HepG2 (cell line): ENCODE results near the gene WDR18. TPM values are rescaled to one million over a fixed set of nuclear protein-coding genes. Genes with fewer than 3 reads are reported as not detected.

Experiments
- ATAC-seq: fragments of 200-7000 bp; cut with Tn5 transposase; 3 replicates; pipeline ENCODE4 v1.9.1; 2020; ENCODE audit warnings: mild to moderate bottlenecking, moderate library complexity
- BruUV-seq: library from RNA; stranded (reverse); fragments of 400-500 nt; replicated peaks from 2 replicates; lab custom pipeline; 2021; lab: Mats Ljungman, UMichigan
- CTCF ChIA-PET: fragments of 300-600 bp; formaldehyde crosslinking; extraction: SDS; loops from one replicate; lab custom pipeline; 2021; ENCODE audit warnings: low total read pairs, inconsistent platforms, low intra/inter-chr PET ratio; lab: Yijun Ruan, JAX
- POLR2A ChIA-PET: fragments of 350-600 bp; sonication (Branson Sonifier 250); formaldehyde crosslinking; loops from one replicate; lab custom pipeline; 2020; ENCODE audit warnings: antibody characterized with exemption, inconsistent platforms; lab: Yijun Ruan, JAX
- DNase-seq: peaks from one replicate; pipeline ENCODE4 v3.0.0-alpha.2; 2015; ENCODE audit warnings: low spot score
- FAIRE-seq: peaks from 3 replicates; lab custom pipeline; 2011; peaks lifted over from hg19 to GRCh38; lab: Jason Lieb, UNC
- H2AFZ ChIP-seq: one replicate; pipeline ENCODE4 v1.6.1; 2011; ENCODE audit warnings: low read length, inconsistent platforms
- H3K27ac ChIP-seq: fragments of 300-600 bp; 3 replicates; pipeline ENCODE4 v1.8.0; 2011; ENCODE audit warnings: mixed run types, mild to moderate bottlenecking, mixed read lengths, low read length, inconsistent platforms; ENCODE audit not compliant: insufficient read depth; ENCODE audit errors: extremely low read length
- H3K27me3 ChIP-seq, 2 experiments: fragments of 200-600 bp in 1 of 2; 2 replicates in 1 of 2; 3 replicates in 1 of 2; pipeline versions ENCODE4 v1.6.0 to v1.8.0; 2011; ENCODE audit warnings: low read length in 2 of 2, mild to moderate bottlenecking in 2 of 2, moderate library complexity in 2 of 2, inconsistent platforms in 1 of 2; ENCODE audit not compliant: insufficient read depth in 2 of 2, control insufficient read depth in 1 of 2
- H3K36me3 ChIP-seq, 2 experiments: fragments of 200-600 bp in 1 of 2; replicated peaks in 1 of 2; 2 replicates in 1 of 2; 3 replicates in 1 of 2; pipeline versions ENCODE4 v1.5.1 to v1.8.0; 2011; ENCODE audit warnings: low read length in 2 of 2, inconsistent platforms in 1 of 2; ENCODE audit not compliant: insufficient read depth in 2 of 2, control insufficient read depth in 1 of 2
- H3K4me1 ChIP-seq: 2 replicates; pipeline ENCODE4 v1.5.1; 2012; ENCODE audit warnings: low read length, inconsistent platforms; ENCODE audit not compliant: insufficient read depth
- H3K4me2 ChIP-seq: 2 replicates; pipeline ENCODE4 v1.6.0; 2011; ENCODE audit warnings: low read depth, low read length, inconsistent platforms
- H3K4me3 ChIP-seq, 3 experiments: fragments of 200-600 bp in 1 of 3; sonication (generic), shearing (Covaris generic) in 1 of 3; replicated peaks in 1 of 3; 2 replicates each; pipeline ENCODE4 v1.5.1; 2011 to 2016; ENCODE audit warnings: low read length in 3 of 3, inconsistent platforms in 2 of 3, low read depth in 2 of 3, mild to moderate bottlenecking in 2 of 3, control low read depth in 1 of 3, mixed read lengths in 1 of 3; ENCODE audit not compliant: insufficient read depth in 1 of 3
- H3K79me2 ChIP-seq: one replicate; pipeline ENCODE4 v1.6.1; 2011; ENCODE audit warnings: low read length, inconsistent platforms; ENCODE audit not compliant: insufficient read depth
- H3K9ac ChIP-seq: 2 replicates; pipeline ENCODE4 v1.6.0; 2011; ENCODE audit warnings: mild to moderate bottlenecking, low read depth, low read length, inconsistent platforms; ENCODE audit not compliant: insufficient read depth
- H3K9me3 ChIP-seq: 2 replicates; pipeline ENCODE4 v1.5.1; 2012; ENCODE audit warnings: mild to moderate bottlenecking, low read length
- H4K20me1 ChIP-seq: 2 replicates; pipeline ENCODE4 v1.6.0; 2011; ENCODE audit warnings: inconsistent platforms, mild to moderate bottlenecking, low read length, moderate library complexity; ENCODE audit not compliant: insufficient read depth
- MAFK ChIP-seq, 2 experiments: IDR thresholded peaks in 1 of 2; conservative IDR thresholded peaks in 1 of 2; 2 replicates each; pipeline ENCODE4 v1.6.1; 2011; ENCODE audit warnings: improper control_type of control experiment in 2 of 2, low read length in 2 of 2
- MEIS2 ChIP-seq: sonication (generic); formaldehyde crosslinking; IDR thresholded peaks from 2 replicates; pipeline ENCODE4 v1.9.0; 2021; ENCODE audit warnings: mild to moderate bottlenecking, missing genetic modification reagents
- NFAT5 ChIP-seq: sonication (generic); formaldehyde crosslinking; IDR thresholded peaks from 2 replicates; pipeline ENCODE4 v1.4.0; 2020; ENCODE audit warnings: missing genetic modification reagents
- WGBS: methylation state at CpG from one replicate; pipeline ENCODE4 v1.1.6; 2017; ENCODE audit warnings: low lambda C conversion rate; 5-methylcytosine and 5-hydroxymethylcytosine counted together
- in situ Hi-C: cut with HindIII; loops from 2 replicates; pipeline ENCODE4 v1.10.0; 2017; ENCODE audit warnings: low pct_unique_long_range_greater_than_20kb; ENCODE audit not compliant: extremely low pct_ligation_motif_present
- intact Hi-C: fragments of 100-400 bp; cut with micrococcal nuclease; formaldehyde crosslinking; loops from one replicate; pipeline ENCODE4 v1.10.0; 2022; ENCODE audit not compliant: unreplicated experiment
- polyA plus RNA-seq, 8 experiments: library from polyadenylated mRNA; depleted of rRNA in 3 of 8; stranded (reverse) in 7 of 8; unstranded in 1 of 8; fragments of >200 nt; fragmentation: Illumina TruSeq in 4 of 8; extraction: Trizol in 4 of 8; gene quantifications; 2 replicates each; pipeline versions ENCODE4 v1.2.1 to v1.2.3, GENCODE V29; 2011 to 2016; ENCODE audit warnings: low read depth in 4 of 8, missing spikeins in 1 of 8, mixed read lengths in 1 of 8; ENCODE audit not compliant: insufficient read depth in 1 of 8
- total RNA-seq, 5 experiments: library from RNA; depleted of rRNA; stranded (reverse); fragments of >200 nt; fragmentation: Illumina TruSeq; extraction: Trizol; gene quantifications; 2 replicates each; pipeline ENCODE4 v1.2.3, GENCODE V29; 2016; ENCODE audit warnings: low read depth in 1 of 5

Gene WDR18
- total and polyA plus RNA-seq, 2 of the 13 experiments (the other 11 are each of a cell fraction or from before 2014, with no cell fraction given) = 36.4 to 47.6 TPM

GRCh38 chr19:1006711-1007398, 22.7 kb downstream of the WDR18 start (continued):
- TF ChIP-seq NFAT5 (CRISPR knock-in tag) = no peak

- Histone ChIP-seq H3K4me2 (no peak overlapping the region), H3K9me3 (no peaks in the 10 kb centered on the region), H3K27ac (no peak overlapping the region), H3K4me3 (no peak overlapping the region), H2AFZ (no peak overlapping the region), H3K79me2 (no peaks in the 10 kb centered on the region), H4K20me1 (no peaks in the 10 kb centered on the region), H3K36me3 (peaks cover 0 to 1% of the 10 kb centered on the region in 2 experiments; a peak in 1 of 5 replicates), H3K4me1 (peaks cover 13% of the 10 kb centered on the region), H3K27me3 (peaks cover 8 to 24% of the 10 kb centered on the region in 2 experiments), H3K9ac (no peak overlapping the region)
- intact Hi-C loops = no loop called here
- 92% methylated on average over 27 of the region's 73 CpGs for WGBS
- TF ChIP-seq MAFK (conservative IDR thresholded peaks at IDR 0.05 in 1 of 2, IDR thresholded peaks at IDR 0.05 in 1 of 2; ENCODE audit: low read length in 2 of 2) (0 out of 4 replicates have a peak, but pooled peaks of 1 of the 2 experiments have one; percentile 3), MEIS2 (CRISPR knock-in tag) (no peak)
- no peak for FAIRE-seq
- in situ Hi-C loops = no loop called here
- POLR2A ChIA-PET = no interaction called here
- no peak for ATAC-seq
- BruUV-seq = no TSS peak
- CTCF ChIA-PET = no interaction called here
- no peak for DNase-seq
These were observed 23.5 kb downstream of the WDR18 start for GRCh38 chr19:1007399-1008251.
